Muscle of leg (tissue), 9 donors: Measurements from ENCODE around the gene SLC35E1. TPM values are rescaled to one million over a fixed set of nuclear protein-coding genes. Genes with fewer than 3 reads are reported as not detected.

Experiments
- polyA plus RNA-seq, 8 donors: library from polyadenylated mRNA; unstranded; fragments of 120-200 nt; gene quantifications; one replicate each; pipeline versions ENCODE4 v1.2.1 to v1.2.3, GENCODE V29; 2013; ENCODE audit warnings: inconsistent platforms in 1 of 8, low replicate concordance in 1 of 8; ENCODE audit not compliant: insufficient read length in 8 of 8, insufficient read depth in 1 of 8
- total RNA-seq: library from RNA; stranded (reverse); fragments of 120-200 nt; gene quantifications from one replicate; pipeline ENCODE4 v1.2.4, GENCODE V29; 2013

The SLC35E1 gene
- total and polyA plus RNA-seq, 9 donors, result 16.1 to 34.7 (median 28.3) TPM

Other genes with a start within 250 kb of the SLC35E1 start
- 15.3 TPM for gene KLF2, start 247.6 kb downstream of the SLC35E1 start, total RNA-seq
- gene KLF2, start 247.6 kb downstream of the SLC35E1 start, polyA plus RNA-seq, result 10 to 100 TPM; 62.6 to 99.1 (median 81.1) TPM
- gene EPS15L1, start 100.4 kb downstream of the SLC35E1 start, total RNA-seq, result 9.3 TPM
- gene EPS15L1, start 100.4 kb downstream of the SLC35E1 start, polyA plus RNA-seq, result 10 to 100 TPM; 19.1 to 27.7 (median 23.1) TPM
- gene CALR3, start 76.2 kb downstream of the SLC35E1 start, total RNA-seq, result not detected
- under 1 TPM in 2 of 8 donors, not detected in 6; 0.17 to 0.22 TPM for gene CALR3, start 76.2 kb downstream of the SLC35E1 start, polyA plus RNA-seq
- 2.8 TPM for gene C19orf44, start 76.0 kb downstream of the SLC35E1 start, total RNA-seq
- gene C19orf44, start 76.0 kb downstream of the SLC35E1 start, polyA plus RNA-seq, result 1 to 10 TPM; 6.0 to 9.3 (median 8.4) TPM
- 3.5 TPM for gene CHERP, start 30.0 kb downstream of the SLC35E1 start, total RNA-seq
- 10 to 100 TPM; 25.1 to 42.4 (median 36.8) TPM for gene CHERP, start 30.0 kb downstream of the SLC35E1 start, polyA plus RNA-seq
- gene MED26, start 55.8 kb upstream of the SLC35E1 start, total RNA-seq, result 5.3 TPM
- 1 to 10 TPM; 6.2 to 8.0 (median 6.9) TPM for gene MED26, start 55.8 kb upstream of the SLC35E1 start, polyA plus RNA-seq
- 70.1 TPM for gene SMIM7, start 87.7 kb upstream of the SLC35E1 start, total RNA-seq
- 10 to 100 TPM; 50.4 to 66.8 (median 56.7) TPM for gene SMIM7, start 87.7 kb upstream of the SLC35E1 start, polyA plus RNA-seq
- 86.7 TPM for gene TMEM38A, start 88.7 kb upstream of the SLC35E1 start, total RNA-seq
- 100 to 1,000 TPM in 7 of 8 donors, 10 to 100 TPM in 1; 78.3 to 175 (median 123) TPM for gene TMEM38A, start 88.7 kb upstream of the SLC35E1 start, polyA plus RNA-seq
- gene NWD1, start 147.4 kb upstream of the SLC35E1 start, total RNA-seq, result 0.09 TPM
- under 1 TPM; 0.06 to 0.19 (median 0.09) TPM for gene NWD1, start 147.4 kb upstream of the SLC35E1 start, polyA plus RNA-seq